Measurements from ENCODE around the gene AHCYL2. TPM values are rescaled to one million over a fixed set of nuclear protein-coding genes. Genes with fewer than 3 reads are reported as not detected.

The AHCYL2 gene
- total RNA-seq, 4 donors from 2014 or later: 22.7 to 41.0 (median 35.7) TPM

- intact Hi-C loops (cut with DNase I; ENCODE audit: low total_unique reads): no loop called here
- Histone ChIP-seq H3K9me3 (no peaks in the 10 kb centered on the region), H3K4me1 (peaks cover 36 to 40% of the 10 kb centered on the region in 2 donors), H3K4me3 (no peak overlapping the region), H3K36me3 (peaks cover 0 to 40% of the 10 kb centered on the region in 2 donors), H3K27ac (peak overlapping the region in 1 of 4 donors; percentile 54), H3K27me3 (no peaks in the 10 kb centered on the region)
- no peak for ATAC-seq
- in situ Hi-C loops (cut with MboI; ENCODE audit: low sequenced_read_pairs in 4 of 4): loop anchor here in 2 of 4 donors (10.0 to 25.0 kb wide), 2 partner anchors 249 to 252 kb away; no protein-coding TSS in a partner anchor
- TF ChIP-seq, protein P1, sequence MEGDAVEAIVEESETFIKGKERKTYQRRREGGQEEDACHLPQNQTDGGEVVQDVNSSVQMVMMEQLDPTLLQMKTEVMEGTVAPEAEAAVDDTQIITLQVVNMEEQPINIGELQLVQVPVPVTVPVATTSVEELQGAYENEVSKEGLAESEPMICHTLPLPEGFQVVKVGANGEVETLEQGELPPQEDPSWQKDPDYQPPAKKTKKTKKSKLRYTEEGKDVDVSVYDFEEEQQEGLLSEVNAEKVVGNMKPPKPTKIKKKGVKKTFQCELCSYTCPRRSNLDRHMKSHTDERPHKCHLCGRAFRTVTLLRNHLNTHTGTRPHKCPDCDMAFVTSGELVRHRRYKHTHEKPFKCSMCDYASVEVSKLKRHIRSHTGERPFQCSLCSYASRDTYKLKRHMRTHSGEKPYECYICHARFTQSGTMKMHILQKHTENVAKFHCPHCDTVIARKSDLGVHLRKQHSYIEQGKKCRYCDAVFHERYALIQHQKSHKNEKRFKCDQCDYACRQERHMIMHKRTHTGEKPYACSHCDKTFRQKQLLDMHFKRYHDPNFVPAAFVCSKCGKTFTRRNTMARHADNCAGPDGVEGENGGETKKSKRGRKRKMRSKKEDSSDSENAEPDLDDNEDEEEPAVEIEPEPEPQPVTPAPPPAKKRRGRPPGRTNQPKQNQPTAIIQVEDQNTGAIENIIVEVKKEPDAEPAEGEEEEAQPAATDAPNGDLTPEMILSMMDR (IDR thresholded peaks at IDR 0.05 in 4 of 5, conservative IDR thresholded peaks at IDR 0.05 in 1 of 5): no peak
- no peak for TF ChIP-seq POLR2A (IDR thresholded peaks at IDR 0.05)
- DNase-seq: no peak
Measured at GRCh38 chr7:129464194-129464593, 239.4 kb downstream of the AHCYL2 start.

- Histone ChIP-seq H3K27ac (no peak overlapping the region), H3K4me3 (no peak overlapping the region)
Measured at GRCh38 chr7:129465080-129465479, 240.2 kb downstream of the AHCYL2 start.

DNA sequence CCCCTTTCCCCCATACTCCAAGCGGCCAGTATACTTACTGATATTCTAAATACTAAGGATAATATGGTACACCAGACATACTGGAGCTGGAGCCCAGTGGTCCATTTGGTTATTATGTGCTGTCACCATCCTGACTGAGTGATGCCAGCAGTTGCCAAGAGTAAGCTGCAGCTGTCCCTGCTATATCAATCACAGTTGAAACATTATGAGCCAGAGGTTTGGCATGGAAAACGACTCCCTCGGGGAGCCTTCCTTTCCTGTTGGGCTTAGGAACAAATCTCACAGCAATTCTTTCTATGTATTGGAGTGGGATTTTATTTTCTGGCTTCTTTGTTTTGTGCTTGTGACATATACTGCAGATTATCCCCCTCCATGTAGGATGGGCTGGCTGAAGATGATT is 242.0 kb downstream of the AHCYL2 start:
- Histone ChIP-seq H3K27ac (peak overlapping the region; percentile 67 to 77 (median 76)), H3K27me3 (no peaks in the 10 kb centered on the region), H3K36me3 (peaks cover 0 to 14% of the 10 kb centered on the region in 2 donors), H3K9me3 (no peaks in the 10 kb centered on the region), H3K4me1 (peaks cover 38 to 40% of the 10 kb centered on the region in 2 donors), H3K4me3 (no peak overlapping the region)
- in situ Hi-C loops (cut with MboI; ENCODE audit: low sequenced_read_pairs in 4 of 4) (loop anchor here in 2 of 4 donors (10.0 to 25.0 kb wide), 2 partner anchors 252 to 254 kb away; no protein-coding TSS in a partner anchor), intact Hi-C loops (cut with DNase I; ENCODE audit: low total_unique reads) (no loop called here)
- ATAC-seq (peak; percentile 89 to 94), DNase-seq (peak; percentile 57 to 73)
- TF ChIP-seq POLR2A (IDR thresholded peaks at IDR 0.05): no peak
- TF ChIP-seq, protein P1 (IDR thresholded peaks at IDR 0.05 in 4 of 5, conservative IDR thresholded peaks at IDR 0.05 in 1 of 5): no peak

More at GRCh38 chr7:129465080-129465479, 240.2 kb downstream of the AHCYL2 start:
- H3K4me1 ChIP-seq: peaks cover 38 to 40% of the 10 kb centered on the region in 2 donors
- intact Hi-C loops (cut with DNase I; ENCODE audit: low total_unique reads): no loop called here
- no peak for DNase-seq
- H3K36me3 ChIP-seq: peaks cover 0 to 31% of the 10 kb centered on the region in 2 donors
- ATAC-seq: no peak
- in situ Hi-C loops (cut with MboI; ENCODE audit: low sequenced_read_pairs in 4 of 4): loop anchor here in 2 of 4 donors (10.0 to 25.0 kb wide), 2 partner anchors 250 to 253 kb away; no protein-coding TSS in a partner anchor
- no peaks in the 10 kb centered on the region for H3K27me3 ChIP-seq
- no peaks in the 10 kb centered on the region for H3K9me3 ChIP-seq
- TF ChIP-seq, protein P1 (IDR thresholded peaks at IDR 0.05 in 4 of 5, conservative IDR thresholded peaks at IDR 0.05 in 1 of 5): no peak
- TF ChIP-seq POLR2A (IDR thresholded peaks at IDR 0.05): no peak

DNA sequence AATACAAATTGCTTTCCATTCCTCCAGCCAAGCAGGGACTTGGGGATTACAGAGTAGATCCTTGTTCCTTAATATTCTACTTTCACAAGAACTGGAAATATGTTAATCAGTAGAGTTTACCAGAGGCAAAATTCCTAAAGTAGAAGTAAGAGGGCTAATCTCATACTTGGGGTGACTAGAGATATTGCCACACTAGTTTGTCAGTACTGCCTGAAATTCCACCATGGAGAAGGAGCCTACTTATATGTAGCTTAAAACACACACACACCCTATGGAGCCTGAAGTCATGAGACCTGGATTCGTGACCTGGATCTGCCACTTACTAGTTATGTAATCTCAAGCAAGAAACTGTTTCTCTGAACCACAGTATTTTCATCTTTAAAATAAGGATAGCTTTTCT is 243.3 kb downstream of the AHCYL2 start:
- ATAC-seq (peak in 1 of 2 donors; percentile 37), DNase-seq (no peak)
- Histone ChIP-seq H3K27ac (peak overlapping the region; percentile 6 to 77 (median 71)), H3K27me3 (no peaks in the 10 kb centered on the region), H3K4me1 (peaks cover 38 to 40% of the 10 kb centered on the region in 2 donors), H3K4me3 (no peak overlapping the region), H3K36me3 (peaks cover 0 to 7% of the 10 kb centered on the region in 2 donors), H3K9me3 (no peaks in the 10 kb centered on the region)
- intact Hi-C loops (cut with DNase I; ENCODE audit: low total_unique reads): no loop called here
- in situ Hi-C loops (cut with MboI; ENCODE audit: low sequenced_read_pairs in 4 of 4): loop anchor here in 2 of 4 donors (10.0 to 25.0 kb wide), 2 partner anchors 253 to 256 kb away; no protein-coding TSS in a partner anchor
- TF ChIP-seq POLR2A (IDR thresholded peaks at IDR 0.05): no peak
- TF ChIP-seq, protein P1 (IDR thresholded peaks at IDR 0.05 in 4 of 5, conservative IDR thresholded peaks at IDR 0.05 in 1 of 5): no peak

Measured in gastrocnemius medialis (tissue), 4 donors.